Caco-2 (cell line): ENCODE data around the gene NCOR2. TPM values are rescaled to one million over a fixed set of nuclear protein-coding genes. Genes with fewer than 3 reads are reported as not detected.
A peak's percentile ranks its signal among the peaks of the same experiment; 100 is the strongest.

Source experiments
- BruUV-seq: library from RNA; stranded (reverse); fragments of 400-500 nt; replicated peaks from 2 replicates; lab custom pipeline; 2021; lab: Mats Ljungman, UMichigan
- CTCF ChIA-PET: fragments of 300-600 bp; sonication (Branson Sonifier 250); formaldehyde crosslinking; loops from one replicate; lab custom pipeline; 2022; ENCODE audit warnings: antibody characterized with exemption; lab: Charles Lee
- POLR2A ChIA-PET: fragments of 300-600 bp; sonication (Branson Sonifier 250); formaldehyde crosslinking; loops from one replicate; lab custom pipeline; 2022; ENCODE audit warnings: antibody characterized with exemption; lab: Charles Lee
- DNase-seq, 2 experiments: peaks; one replicate each; pipeline versions ENCODE4 v3.0.0 to v3.0.0-alpha.2; 2020 to 2022
- H3K27me3 ChIP-seq: replicated peaks from 2 replicates; pipeline ENCODE4 v1.6.0; 2011; ENCODE audit warnings: low read length; ENCODE audit not compliant: control insufficient read depth, insufficient read depth
- H3K36me3 ChIP-seq: 2 replicates; pipeline ENCODE4 v1.5.1; 2011; ENCODE audit warnings: low read length; ENCODE audit not compliant: control insufficient read depth, insufficient read depth
- H3K4me1 ChIP-seq: fragments of 250-450 bp; sonication (Bioruptor Pico); 2 replicates; pipeline ENCODE4 v1.5.1; 2020; ENCODE audit warnings: mild to moderate bottlenecking
- H3K4me3 ChIP-seq: 2 replicates; pipeline ENCODE4 v1.5.1; 2011; ENCODE audit warnings: low read depth, mild to moderate bottlenecking, control low read depth, low read length
- H3K9me3 ChIP-seq: fragments of 250-450 bp; sonication (Bioruptor Pico); 2 replicates; pipeline ENCODE4 v1.5.1; 2020; ENCODE audit warnings: mild to moderate bottlenecking, moderate library complexity
- H3K27ac Mint-ChIP-seq: one replicate; pipeline ENCODE4 v1.8.0; 2022; ENCODE audit warnings: mixed read lengths; ENCODE audit not compliant: unreplicated experiment
- H3K27me3 Mint-ChIP-seq: one replicate; pipeline ENCODE4 v1.8.0; 2022; ENCODE audit warnings: mixed read lengths; ENCODE audit not compliant: insufficient read depth, unreplicated experiment
- H3K36me3 Mint-ChIP-seq: one replicate; pipeline ENCODE4 v1.8.0; 2022; ENCODE audit warnings: mild to moderate bottlenecking, mixed read lengths; ENCODE audit not compliant: insufficient read depth, unreplicated experiment
- H3K4me1 Mint-ChIP-seq: one replicate; pipeline ENCODE4 v1.8.0; 2022; ENCODE audit warnings: low read depth, mixed read lengths; ENCODE audit not compliant: unreplicated experiment
- H3K4me3 Mint-ChIP-seq: one replicate; pipeline ENCODE4 v1.8.0; 2022; ENCODE audit warnings: mild to moderate bottlenecking, moderate library complexity, mixed read lengths; ENCODE audit not compliant: unreplicated experiment
- H3K9me3 Mint-ChIP-seq: one replicate; pipeline ENCODE4 v1.8.0; 2022; ENCODE audit warnings: mixed read lengths; ENCODE audit not compliant: unreplicated experiment
- intact Hi-C: fragments of 100-400 bp; cut with micrococcal nuclease; formaldehyde crosslinking; loops from one replicate; pipeline ENCODE4 v1.10.0; 2022; ENCODE audit not compliant: unreplicated experiment
- total RNA-seq: library from RNA; stranded (reverse); gene quantifications from 2 replicates; pipeline ENCODE4 v1.2.3, GENCODE V29; 2022
- TF ChIP-seq, protein P1 (sequence below), 2 experiments: fragments of 200-600 bp in 1 of 2; IDR thresholded peaks; 1 replicate in 1 of 2; 2 replicates in 1 of 2; pipeline versions ENCODE4 v1.5.1 to v1.8.0; 2011 to 2022; ENCODE audit warnings: antibody characterized with exemption in 1 of 2, control low read depth in 1 of 2, inconsistent platforms in 1 of 2, low read depth in 1 of 2, low read length in 1 of 2, mild to moderate bottlenecking in 1 of 2, moderate library complexity in 1 of 2; ENCODE audit not compliant: insufficient read depth in 1 of 2, severe bottlenecking in 1 of 2, unreplicated experiment in 1 of 2

The NCOR2 gene
- total RNA-seq, 1 experiment from 2014 or later: 250 TPM

DNA sequence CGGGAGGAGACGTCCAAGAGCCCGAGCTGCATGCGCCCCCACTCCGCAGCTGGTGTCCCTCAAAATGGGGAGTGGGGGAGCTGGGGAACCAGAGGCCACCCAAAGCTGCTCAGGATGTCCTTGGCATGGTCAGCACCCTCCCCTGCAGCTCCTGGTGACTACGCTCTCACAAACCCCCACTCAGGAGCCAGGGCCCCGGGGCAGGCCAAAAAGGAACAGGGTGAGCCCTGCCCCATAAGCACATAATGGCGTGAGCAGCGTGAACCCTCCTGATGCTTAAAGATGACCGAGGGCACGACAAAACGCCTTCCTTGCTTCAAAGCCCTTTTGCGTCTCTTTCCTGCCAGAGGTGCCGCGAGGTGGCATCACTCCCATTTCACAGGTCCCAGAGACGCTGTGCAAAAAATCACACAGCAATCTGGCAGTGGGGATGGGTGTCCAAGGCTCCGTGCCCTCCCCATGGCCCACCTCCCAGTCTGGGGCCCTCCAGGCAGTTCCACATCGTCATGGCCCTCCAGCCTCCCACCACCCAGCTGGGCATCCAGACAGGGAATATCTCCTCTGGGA lies 13.5 kb downstream of the NCOR2 start:
- no TSS peak for BruUV-seq
- ChIA-PET POLR2A (no interaction called here), CTCF (no interaction called here)
- H3K9me3 ChIP-seq: no peaks in the 10 kb centered on the region
- H3K27me3 ChIP-seq: no peaks in the 10 kb centered on the region
- H3K36me3 ChIP-seq: no peaks in the 10 kb centered on the region; the same call in 1 of the 2 replicates
- no peak overlapping the region for H3K4me3 ChIP-seq
- peaks cover 13% of the 10 kb centered on the region for H3K4me1 Mint-ChIP-seq
- H3K27me3 Mint-ChIP-seq: no peaks in the 10 kb centered on the region
- TF ChIP-seq, protein P1, sequence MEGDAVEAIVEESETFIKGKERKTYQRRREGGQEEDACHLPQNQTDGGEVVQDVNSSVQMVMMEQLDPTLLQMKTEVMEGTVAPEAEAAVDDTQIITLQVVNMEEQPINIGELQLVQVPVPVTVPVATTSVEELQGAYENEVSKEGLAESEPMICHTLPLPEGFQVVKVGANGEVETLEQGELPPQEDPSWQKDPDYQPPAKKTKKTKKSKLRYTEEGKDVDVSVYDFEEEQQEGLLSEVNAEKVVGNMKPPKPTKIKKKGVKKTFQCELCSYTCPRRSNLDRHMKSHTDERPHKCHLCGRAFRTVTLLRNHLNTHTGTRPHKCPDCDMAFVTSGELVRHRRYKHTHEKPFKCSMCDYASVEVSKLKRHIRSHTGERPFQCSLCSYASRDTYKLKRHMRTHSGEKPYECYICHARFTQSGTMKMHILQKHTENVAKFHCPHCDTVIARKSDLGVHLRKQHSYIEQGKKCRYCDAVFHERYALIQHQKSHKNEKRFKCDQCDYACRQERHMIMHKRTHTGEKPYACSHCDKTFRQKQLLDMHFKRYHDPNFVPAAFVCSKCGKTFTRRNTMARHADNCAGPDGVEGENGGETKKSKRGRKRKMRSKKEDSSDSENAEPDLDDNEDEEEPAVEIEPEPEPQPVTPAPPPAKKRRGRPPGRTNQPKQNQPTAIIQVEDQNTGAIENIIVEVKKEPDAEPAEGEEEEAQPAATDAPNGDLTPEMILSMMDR (IDR thresholded peaks at IDR 0.05; ENCODE audit: insufficient read depth in 1 of 2, low read depth in 1 of 2, low read length in 1 of 2, severe bottlenecking in 1 of 2, unreplicated experiment in 1 of 2): no peak
- intact Hi-C loops: no loop called here
- no peak for DNase-seq
- H3K27ac Mint-ChIP-seq: no peak overlapping the region
- H3K4me3 Mint-ChIP-seq: no peak overlapping the region
- peaks cover under 1% of the 10 kb centered on the region; the same call in 1 of the 2 replicates for H3K4me1 ChIP-seq
- no peaks in the 10 kb centered on the region for H3K9me3 Mint-ChIP-seq
- H3K36me3 Mint-ChIP-seq: peaks cover 32% of the 10 kb centered on the region

DNA sequence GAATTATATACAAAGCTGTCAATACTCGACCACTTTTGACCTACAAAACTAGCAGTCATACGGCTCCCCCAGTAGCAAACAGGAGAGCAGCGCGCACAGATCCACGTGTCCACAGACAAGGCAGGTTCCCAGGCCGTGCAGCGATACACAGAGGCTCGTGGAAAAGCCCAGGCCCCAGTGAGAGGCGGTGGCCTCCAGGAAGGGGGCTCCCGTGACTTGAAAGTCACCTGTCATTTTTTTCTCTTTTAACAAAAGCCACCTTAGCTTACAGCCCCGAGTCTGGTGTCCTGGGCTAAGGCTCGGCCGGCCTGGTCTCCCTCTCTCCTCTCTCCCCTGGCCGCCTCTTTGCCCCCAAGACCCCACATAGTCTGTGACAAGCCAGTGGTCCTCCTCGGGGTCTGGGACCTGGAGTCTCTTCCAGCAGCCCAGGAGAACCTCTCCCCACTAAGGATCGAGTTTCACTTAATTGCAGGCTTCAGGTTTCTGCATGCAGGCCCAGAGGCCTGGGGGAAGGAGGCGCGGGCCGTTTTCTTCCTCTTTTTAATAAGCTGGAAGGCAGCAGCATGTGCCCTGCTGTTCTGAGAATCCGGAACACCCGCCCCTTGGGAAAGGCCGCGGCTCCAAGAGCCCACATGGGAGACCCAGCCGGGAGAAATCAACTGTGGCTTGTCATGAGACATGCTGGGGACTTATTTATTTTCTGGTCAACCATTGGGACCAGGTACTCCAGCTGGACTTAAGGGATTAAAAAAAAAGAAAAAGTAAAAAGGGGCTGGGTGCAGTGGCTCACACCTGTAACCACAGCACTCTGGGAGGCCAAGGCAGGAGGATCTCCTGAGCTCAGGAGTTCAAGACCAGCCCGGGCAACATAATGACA lies 15.9 kb downstream of the NCOR2 start:
- POLR2A ChIA-PET: interaction anchor here (0.6 kb wide), 1 partner anchor 271 kb away, joined by 3 read pairs; no protein-coding TSS in a partner anchor

More for the DNA sequence above, 15.9 kb downstream of the NCOR2 start:
- no peaks in the 10 kb centered on the region for H3K9me3 Mint-ChIP-seq
- H3K27ac Mint-ChIP-seq: peak overlapping the region; percentile 13
- H3K4me3 Mint-ChIP-seq: peak overlapping the region; percentile 3
- BruUV-seq: no TSS peak
- peaks cover 13% of the 10 kb centered on the region for H3K4me1 Mint-ChIP-seq
- intact Hi-C loops: no loop called here
- H3K9me3 ChIP-seq: no peaks in the 10 kb centered on the region
- peaks cover 20% of the 10 kb centered on the region for H3K36me3 Mint-ChIP-seq
- H3K27me3 ChIP-seq: no peaks in the 10 kb centered on the region
- CTCF ChIA-PET: interaction anchor here (0.7 kb wide), 2 partner anchors 116 to 153 kb away, joined by 4 read pairs; no protein-coding TSS in a partner anchor
- H3K4me1 ChIP-seq: no peaks in the 10 kb centered on the region
- TF ChIP-seq, protein P1 (IDR thresholded peaks at IDR 0.05; ENCODE audit: insufficient read depth in 1 of 2, low read depth in 1 of 2, low read length in 1 of 2, severe bottlenecking in 1 of 2, unreplicated experiment in 1 of 2): no peak
- no peaks in the 10 kb centered on the region for H3K27me3 Mint-ChIP-seq
- H3K4me3 ChIP-seq: no peak overlapping the region
- no peaks in the 10 kb centered on the region; the same call in 1 of the 2 replicates for H3K36me3 ChIP-seq
- DNase-seq: no peak
